ENCODE data around the gene ABHD5.

Gene ABHD5

DNA sequence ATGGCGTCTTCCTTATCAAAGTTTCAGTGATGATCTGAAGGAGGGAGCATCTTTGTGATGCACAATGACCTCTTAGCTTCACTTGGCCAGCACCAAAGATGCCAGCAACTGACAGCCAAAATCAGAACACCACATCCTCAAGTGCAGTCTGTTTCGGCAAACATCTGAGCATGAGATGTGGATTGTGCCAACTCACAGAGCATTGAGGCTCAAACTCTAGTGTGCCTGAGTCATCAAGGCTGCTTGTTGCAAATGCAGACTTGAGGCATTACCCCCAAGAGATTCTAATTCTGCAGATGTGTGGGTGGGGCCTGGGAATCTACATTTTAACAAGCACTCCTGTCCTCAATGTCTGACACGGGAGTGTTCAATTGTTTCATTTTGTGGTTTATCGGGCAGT, 35.8 kb downstream of the ABHD5 start:
- no peak for DNase-seq

DNA sequence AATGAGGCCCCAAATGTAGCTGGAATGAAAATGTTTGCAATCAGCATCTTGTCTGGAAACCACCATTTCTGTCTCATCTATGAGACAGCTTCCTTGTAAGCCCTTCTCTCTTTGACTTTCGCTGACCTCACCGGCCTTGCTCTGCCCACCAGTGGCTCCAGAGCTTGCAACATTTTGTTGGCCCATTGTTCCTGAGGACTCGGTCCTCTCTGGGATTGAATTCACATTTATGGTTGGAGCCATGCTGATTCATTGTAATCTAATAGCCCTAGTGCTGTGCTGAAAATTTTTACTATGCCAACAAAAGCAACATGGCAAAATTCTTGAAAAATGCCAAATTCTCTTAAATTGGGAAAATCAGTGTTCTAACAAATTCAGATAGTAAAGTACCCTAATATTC, 37.2 kb downstream of the ABHD5 start:
- no peak for DNase-seq

DNA sequence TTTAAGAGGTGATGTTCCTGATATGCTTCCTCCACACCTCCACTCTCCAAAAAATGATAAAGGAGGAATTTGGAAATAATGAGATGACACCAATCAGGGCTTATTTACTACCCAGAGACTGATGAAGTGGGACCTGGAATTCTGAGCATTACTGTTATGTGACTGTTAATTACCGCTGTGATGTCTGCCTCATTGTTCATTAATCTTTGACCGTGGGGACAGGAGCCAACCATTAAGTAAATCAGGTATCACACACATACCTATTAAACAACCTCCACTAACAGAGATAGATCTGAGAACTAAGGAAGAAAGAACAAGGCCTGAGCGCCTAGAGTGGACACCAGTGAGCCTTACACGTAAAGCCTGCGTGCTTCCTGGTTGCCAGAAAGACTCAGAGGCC, 37.7 kb downstream of the ABHD5 start:
- DNase-seq, result no peak

DNA sequence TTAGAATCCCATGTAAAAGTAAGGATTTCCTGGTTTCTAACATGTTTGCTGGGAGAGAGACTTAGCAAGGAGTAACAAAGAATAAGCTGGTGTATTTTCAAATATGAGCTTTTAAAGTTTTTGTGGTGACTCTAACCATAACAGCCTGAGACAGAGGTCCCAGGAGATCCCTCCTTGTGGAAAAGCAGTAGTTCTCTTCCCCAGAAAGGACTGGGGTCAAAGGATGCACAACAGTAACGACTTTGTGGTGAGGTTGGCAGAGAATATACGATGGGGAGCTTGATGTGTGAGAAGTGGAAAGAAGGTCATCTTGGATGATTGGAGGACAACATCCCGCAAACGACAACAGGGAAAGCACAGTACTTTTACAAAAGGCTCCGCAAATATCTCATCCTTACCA, 38.2 kb downstream of the ABHD5 start:
- DNase-seq, result no peak

DNA sequence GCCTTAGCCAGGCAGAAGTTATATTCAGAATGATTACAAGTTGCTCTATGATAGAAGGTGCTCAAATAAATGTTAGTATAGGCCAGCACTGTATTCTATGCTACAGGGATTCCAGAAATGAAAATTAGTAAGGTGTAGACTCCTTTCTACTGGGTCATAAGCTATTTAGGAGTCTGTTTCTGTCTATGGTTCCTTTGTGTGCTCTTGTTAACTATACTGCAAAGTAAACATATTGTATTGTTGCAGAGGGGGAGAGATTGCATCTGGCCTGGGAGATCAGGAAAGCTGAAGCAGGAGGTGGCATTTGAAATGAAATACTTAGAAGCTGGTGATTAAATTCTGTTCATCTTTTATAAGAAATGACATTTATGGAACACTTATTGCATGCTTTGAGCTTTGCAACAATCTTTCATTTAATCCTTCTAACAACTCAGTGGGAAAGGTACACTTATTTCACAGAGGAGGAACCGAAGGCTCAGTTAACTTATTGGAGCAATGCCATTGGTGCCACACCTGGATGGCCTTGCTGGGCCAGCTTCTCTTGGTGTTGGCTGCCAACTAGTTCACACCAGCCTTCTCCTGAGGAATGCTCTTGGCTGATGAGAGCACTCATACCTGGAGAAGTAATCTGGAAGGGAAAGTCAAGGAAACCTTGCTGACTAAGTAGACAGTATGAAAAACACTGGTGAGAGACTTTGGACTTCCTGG, 39.1 kb downstream of the ABHD5 start:
- DNase-seq, result no peak

DNA sequence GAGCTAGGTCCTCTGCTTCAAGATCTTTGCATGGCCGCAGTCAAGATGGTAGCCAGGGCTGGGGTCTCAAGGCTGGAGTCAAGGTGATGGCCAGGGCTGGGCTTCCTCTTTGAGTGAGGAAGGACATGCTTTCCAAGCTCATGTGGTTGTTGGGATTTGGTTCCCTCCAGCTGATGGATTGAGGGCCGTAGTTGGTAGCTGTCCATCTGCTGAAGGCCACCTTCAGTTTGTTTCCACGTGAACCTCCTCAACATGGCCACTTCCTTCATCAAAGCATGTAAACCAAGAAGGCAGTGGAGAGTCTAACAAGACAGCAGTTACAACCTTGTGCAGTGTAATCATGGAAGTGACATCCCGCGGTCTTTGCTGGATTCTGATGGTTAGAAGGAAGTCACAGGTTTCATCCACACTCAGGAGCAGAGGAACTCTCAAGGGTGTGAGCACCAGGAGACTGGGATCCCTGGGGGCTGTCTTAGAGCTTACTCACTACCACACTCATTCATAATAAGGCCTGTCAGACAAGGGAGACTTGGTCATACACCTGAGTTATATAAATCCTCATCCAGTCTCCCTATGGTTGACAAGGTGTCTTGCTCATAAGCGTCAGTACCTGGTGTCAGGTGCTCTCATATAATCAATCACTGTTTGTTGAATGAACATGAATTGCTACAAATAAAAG, 42.1 kb downstream of the ABHD5 start:
- no peak for DNase-seq

DNA sequence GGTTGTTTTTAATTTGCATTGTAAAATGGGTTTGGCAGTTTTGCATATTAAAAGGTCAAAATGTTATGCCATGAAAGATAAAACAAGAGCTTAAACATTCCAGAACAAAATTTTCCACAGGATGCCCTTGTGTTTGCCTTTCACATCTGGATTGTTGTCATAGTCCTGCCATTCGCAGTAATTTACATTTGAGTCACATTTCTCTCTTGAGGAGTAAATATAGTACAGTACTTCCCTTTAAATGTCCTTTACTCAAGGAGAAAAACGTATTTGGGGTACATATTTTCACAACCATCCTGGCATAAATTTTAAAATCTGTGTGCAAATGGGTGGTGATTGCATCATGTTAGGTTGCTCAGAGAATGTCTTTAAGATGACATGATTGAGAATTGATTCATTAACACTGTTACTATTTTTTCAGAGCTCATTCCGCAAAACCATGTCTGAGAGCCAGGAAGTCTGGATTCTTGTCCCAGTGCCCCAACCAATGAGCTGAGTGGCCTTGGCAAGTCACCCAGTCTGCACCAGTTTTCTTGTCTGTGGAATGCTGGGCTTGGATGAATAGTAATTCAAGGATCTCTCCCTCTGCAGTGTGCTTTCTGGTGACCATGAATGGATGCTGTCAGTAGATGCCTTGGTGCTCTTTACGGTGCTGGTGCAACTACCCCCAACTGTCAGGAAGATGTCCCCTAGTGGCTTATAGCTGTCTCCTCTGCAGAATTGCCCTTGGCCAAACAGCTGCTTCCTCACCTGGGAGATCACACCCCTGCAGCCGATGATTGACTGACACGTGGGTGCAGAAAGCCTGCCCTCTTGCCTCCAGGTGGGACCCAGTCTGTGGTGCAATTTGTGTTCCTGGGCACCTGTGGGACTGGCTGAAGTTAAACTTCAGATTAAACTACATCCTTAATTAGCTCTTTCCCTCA, 43.0 kb downstream of the ABHD5 start:
- DNase-seq, result no peak

DNA sequence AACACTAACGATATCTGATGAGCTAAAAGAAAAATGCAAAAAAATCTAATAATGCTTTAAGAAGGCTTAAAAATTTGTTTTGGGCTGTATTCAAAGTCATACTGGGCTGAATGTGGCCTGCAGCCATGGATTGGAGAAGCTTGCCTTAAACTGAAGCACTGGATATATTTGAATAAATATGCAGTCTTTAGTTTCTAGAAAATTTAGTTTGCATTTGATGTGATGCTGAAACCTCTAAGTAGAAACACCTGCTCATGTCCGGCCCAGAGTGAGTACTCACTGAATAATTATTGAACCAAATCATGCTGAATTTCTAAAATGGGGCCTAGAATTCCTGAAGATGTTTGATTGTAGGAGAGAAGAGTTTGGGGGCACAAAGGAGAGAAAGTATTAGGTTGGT, 43.9 kb downstream of the ABHD5 start:
- DNase-seq, result no peak

DNA sequence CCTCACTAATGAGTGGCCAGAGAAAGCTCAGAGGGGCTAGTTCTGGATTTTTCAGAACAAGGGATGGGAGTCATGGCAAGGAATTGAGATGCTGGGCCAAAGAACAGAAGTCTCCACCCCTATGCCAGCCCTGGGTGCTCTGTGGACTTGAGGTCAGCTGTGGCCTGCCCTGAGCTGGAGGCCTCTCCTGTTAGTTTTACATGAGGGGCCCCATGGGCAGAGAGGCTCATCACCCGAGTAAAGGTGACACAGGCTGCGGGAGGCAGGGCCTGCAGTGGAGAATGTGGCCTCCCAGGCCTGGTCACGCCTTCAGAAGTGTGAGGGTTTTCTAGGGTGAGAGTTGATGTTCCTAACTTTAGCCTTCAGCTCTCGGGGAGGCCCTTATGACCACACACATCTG, 44.9 kb downstream of the ABHD5 start:
- no peak for DNase-seq

DNA sequence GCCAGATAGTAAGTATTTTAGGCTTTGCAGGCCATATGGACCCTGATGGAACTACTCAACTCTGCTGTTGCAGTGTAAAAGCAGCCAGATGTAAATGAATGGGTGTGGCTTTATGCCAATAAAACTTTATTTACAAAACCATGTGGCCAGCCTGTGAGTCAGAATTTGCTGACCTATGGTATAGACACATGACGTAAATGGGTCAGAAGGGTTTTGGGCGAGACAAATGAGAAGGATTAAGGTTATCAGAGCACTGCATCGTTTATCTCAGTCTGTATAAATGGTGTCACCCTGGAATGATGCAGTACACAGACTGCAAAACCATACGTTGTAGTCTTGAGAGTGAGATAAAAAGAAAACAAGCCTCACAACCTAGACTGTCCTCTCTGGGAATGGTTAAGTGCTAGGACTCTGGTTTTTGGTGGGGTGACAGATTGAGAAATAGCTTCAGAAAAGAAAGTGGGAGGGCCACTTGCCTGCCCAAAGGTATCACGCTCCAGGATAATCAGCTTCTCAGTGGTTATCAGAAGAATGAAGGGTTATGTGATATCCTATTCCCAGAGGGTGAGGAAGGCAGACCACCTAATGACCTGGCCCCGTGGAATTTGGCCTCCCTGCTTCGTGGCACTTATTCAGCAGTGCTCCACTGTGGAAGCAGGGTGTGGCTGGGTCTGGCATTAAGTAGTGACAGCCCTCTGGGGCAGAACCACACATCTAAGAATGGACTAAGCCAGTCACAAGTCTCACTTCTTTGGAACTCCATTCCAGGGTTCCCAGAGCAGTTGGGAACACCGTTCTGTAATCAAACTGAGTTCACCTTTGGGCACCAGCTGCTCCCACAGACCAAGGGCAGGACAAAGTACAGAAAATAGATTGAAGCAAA, 46.1 kb downstream of the ABHD5 start:
- no peak for DNase-seq

DNA sequence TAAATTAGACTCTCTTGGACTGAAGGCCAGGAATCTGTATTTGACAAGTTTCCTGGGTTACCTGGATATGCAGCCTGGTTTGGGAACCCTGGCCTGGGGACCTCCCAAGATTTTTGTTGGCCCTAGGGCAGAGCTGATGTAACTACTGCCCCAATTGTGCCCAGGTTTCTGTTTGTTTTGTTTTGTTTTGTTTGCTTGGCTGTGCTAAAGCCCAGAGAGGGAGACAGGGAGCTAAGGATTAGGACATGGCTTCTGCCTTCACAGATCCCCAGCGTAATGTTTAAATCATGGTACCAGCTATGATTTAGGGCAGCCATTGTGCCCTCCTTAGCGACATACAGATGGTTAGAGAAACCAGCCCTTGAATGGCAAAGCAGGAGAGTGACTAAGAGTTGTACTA, 47.6 kb downstream of the ABHD5 start:
- DNase-seq, result no peak

DNA sequence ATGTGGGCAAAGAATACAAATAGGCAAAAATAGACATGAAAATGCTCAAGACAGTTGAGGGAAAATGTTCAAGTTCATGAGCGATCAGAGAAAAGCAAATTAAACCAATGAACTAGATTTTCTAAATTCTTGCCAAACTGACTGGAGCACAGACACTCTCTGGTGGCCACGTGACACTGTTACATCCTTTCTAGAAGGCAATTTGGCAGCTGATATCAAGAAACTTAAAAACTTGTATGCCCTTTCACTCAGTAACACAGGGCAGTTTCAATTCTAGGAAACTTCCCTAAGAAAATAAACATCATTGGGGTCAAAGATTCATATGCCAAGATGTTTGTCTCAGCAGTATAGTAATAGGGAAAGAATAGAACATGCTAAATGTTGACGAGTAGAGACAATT, 52.2 kb downstream of the ABHD5 start:
- no peak for DNase-seq

DNA sequence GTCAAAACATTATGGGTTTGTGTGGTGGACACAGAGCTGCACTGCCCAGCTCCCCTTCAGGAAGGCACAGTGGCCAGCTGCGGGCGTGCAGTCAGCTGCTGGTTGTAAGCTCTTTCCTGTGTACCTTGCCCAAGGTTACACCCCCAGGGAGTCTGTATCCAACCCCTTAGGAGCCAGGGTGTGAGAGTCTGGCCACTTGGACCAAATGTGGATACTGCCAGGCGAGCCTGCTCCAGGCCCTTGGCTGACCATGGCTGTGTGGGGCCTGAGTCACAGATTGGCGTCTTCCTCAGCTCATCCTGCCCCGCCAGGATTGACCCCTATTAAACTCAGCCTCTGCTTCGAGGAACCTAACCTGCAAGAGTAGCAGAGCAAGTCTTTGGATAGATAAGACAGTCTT, 56.9 kb downstream of the ABHD5 start:
- no peak for DNase-seq

DNA sequence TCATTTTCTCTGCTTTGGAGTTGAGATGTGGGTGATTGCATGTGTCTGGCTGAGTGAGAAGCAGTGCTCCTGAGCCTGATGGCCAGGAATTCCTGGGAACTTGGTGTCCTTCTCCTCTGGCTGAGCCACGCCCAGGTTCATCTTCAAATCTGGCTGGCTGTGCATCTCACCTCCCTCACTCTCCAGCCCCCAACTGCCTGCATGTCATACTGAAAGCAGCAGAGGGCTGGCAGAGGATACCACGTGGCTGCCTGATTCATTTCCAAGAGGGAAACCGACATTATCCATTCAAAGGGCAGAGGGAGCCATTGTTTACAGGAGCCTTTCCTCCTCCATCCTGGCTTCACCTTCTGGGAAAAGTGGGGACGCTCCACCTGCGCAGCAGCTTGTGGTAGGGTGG, 57.4 kb downstream of the ABHD5 start:
- DNase-seq, result no peak

DNA sequence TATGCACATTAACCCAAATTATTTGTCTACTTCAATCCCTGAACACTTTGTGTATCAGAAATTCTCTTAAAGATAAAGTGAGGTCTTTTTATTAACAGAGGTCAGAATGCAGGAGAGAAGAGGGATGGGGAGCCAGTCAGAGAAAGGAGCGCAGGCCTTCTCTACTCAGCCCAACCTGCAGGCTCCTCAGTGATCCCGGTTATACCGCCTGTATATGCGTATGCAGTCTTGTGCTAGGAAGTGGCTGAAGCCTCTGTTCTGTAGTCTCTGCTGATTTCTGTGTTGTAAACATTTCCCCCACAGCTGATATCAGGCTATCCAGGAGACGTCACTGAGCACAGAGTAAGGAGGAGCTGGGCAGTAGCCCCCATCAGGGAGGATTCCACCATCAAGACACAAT, 57.9 kb downstream of the ABHD5 start:
- no peak for DNase-seq

DNA sequence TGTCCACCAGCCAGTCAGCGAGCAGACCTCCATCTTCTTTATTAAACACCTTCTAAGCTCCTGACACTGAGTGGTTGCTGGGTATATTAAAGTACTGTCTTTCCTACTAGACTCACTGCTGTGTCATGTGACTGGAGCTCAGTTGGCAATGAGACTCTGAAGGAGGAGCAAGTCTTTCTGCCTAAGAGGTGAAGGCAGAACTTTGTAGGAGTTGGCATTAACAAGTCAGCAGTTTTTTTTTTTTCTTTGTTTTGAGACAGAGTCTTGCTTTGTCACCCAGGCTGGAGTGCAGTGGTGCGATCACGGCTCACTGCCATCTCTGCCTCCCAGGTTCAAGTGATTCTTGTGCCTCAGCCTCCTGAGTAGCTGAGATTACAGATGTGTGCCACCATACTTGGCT, 62.2 kb downstream of the ABHD5 start:
- DNase-seq, result no peak

DNA sequence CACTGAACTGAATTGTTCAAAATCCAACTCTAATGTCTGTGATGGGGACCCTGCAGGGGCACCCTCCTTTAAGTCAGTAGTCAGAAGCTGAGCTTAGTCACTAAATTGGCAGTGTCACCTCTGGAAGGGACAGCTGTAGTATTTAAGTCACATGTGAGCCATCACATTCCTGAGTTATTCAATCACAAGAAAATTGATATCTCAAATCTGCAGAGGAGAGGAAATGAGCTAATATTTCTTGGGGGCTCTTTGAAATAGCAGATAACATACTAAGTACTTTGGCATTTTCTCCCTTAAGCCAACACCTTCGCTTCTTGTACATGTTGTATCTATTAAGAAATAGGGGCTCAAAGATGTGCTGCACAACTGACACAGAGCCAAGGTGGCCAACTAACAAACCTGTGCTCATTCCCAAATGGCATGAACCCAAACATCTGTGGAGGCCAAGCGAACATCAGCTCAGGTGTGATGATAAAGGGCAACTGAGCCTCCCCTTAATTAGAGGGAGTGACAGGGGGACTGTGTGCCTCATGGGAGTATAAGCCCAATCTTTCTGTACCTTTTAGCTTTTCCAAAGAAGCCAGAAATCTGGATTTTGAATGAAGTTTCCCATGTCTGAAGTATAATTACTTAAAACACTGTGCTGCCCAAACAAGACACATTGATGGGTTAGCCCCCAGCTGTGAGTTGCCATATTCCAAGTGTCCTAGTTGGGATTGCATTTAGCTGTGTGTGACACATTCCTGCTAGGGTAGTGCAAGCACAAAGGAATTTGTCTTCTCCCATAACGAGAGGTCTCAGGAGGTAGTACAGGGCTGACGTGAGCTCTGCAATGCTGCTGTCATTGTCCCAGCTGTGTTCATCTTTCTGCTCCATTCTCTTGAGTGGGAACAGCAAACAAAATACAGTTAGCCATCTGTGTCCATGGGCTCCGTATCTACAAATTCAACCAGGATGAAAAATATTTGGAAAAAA, 63.3 kb downstream of the ABHD5 start:
- no peak for DNase-seq

DNA sequence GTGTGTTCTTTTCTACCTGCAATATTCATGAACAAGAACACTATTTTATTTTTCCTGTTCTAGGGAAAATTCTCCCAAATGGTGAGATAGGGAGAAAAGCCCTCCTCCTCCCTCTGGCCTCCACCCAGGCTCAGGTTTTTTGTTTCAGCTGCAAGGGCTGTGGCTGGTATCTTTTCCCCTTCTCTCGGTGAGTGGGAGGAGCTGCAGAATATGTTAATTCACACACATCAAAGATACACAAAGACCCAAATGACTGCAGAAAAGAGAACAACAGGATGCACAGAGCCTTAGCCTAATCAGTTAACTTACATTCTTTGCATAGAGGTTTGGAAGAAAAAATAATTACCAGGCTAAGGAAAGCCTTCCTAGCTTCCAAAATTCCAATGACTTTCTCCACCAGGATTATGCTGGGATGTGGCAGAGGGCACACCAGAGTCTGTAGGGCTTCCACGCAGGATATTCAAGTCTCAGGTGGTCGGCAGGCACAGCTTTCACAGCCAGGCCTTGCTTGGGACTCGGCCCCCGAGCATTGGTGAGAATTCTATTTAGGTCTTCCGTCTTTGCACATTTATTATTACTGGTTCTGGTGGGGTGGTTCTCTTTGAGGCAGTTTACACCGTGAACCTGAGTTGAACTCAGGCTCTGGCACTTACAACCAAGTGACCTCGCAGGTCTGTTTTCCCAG, 64.9 kb downstream of the ABHD5 start:
- DNase-seq, result no peak

DNA sequence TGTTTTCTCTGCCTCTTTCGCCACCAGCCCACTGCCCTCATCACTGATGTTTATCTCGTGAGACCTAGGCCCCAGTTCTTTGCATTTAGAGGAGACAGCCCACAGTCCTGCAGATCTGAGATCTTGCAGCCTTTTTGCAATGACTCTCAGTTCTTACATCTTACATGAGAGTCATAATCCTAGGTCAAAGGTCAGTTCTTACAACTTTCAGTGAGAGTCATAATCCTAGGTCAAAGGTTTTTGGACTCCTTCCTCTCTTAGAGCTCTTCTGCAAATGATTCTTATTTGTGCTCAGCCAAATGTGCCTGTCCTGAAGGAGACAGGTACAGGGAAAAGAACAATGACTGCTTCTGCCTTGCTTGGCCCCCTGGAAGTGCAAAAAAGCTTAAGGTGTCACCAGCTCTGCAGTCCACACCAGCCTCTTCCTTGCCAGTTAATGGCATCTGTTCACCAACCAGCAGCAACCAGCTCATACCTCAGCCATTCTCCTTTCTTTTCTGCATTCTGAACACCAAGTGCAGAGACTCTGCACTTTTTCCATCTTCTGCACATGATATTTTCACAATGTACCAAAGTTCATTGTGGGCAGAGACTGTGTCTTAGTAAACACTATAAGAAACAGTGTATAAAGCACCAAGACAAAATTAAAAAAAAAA, 67.1 kb downstream of the ABHD5 start:
- no peak for DNase-seq

DNA sequence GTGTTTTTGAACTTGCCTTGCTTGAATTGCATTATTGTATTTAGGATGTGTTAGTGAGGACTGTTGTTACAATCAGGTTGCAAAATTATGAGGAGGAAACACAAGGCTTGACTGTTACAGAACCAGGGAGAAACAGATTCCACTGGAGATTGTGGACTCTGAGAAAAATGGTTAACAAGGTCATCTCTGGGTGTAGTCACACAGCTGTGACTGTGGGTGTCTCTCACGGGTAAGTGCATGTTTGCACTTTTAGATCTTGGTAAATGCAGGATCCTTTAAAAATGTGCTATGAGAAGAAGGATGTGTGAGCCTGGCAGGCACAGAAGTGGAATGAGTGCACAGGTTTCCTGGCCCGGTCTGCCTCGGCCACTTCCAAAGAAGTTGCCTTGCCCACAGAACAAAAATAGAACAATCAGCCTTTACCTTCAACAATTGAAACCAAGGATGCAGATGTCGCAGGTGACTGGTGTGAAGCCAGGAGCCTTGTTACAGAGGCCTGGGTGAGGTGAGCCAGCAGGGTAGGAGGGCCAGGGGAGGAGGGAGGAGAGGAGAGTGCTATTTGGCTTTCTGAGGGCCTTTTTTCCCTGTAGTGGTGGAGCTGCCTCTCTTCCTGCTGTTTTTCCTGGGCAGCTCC, 68.0 kb downstream of the ABHD5 start:
- no peak for DNase-seq
